Measurements from ENCODE around the gene HRH1.

GRCh38 chr3:11173828-11174465 is 19.7 kb downstream of the HRH1 start:
- TF ChIP-seq EP300 (IDR thresholded peaks at IDR 0.05) = no peak
- TF ChIP-seq CTCF (IDR thresholded peaks at IDR 0.05) = no peak
- no peak for TF ChIP-seq POLR2AphosphoS5 (IDR thresholded peaks at IDR 0.05)
- TF ChIP-seq POLR2A (IDR thresholded peaks at IDR 0.05) = no peak
